Activated CD8-positive, alpha-beta T cell treated with anti-CD3 and anti-CD28 coated beads for 36 hours (primary cell): Measurements from ENCODE around the gene SIM2. TPM values are rescaled to one million over a fixed set of nuclear protein-coding genes. Genes with fewer than 3 reads are reported as not detected.

Experiments
- ATAC-seq: fragments of 200-7000 bp; cut with Tn5 transposase; one replicate; pipeline ENCODE4 v1.10.0; 2021; ENCODE audit warnings: mild to moderate bottlenecking, moderate library complexity
- CTCF ChIA-PET: fragments of 350-600 bp; sonication (Branson Sonifier 250); formaldehyde crosslinking; loops from one replicate; lab custom pipeline; 2021; ENCODE audit warnings: antibody characterized with exemption; lab: Charles Lee
- POLR2A ChIA-PET: fragments of 350-600 bp; sonication (Branson Sonifier 250); formaldehyde crosslinking; loops from one replicate; lab custom pipeline; 2021; ENCODE audit warnings: antibody characterized with exemption; lab: Charles Lee
- DNase-seq: peaks from one replicate; pipeline ENCODE4 v3.0.0-alpha.2; 2020
- H3K27ac Mint-ChIP-seq: one replicate; pipeline ENCODE4 v1.8.0; 2021; ENCODE audit warnings: mild to moderate bottlenecking, mixed read lengths
- H3K27me3 Mint-ChIP-seq: one replicate; pipeline ENCODE4 v1.8.0; 2021; ENCODE audit warnings: mixed read lengths
- H3K36me3 Mint-ChIP-seq: one replicate; pipeline ENCODE4 v1.8.0; 2021; ENCODE audit warnings: low read depth, mixed read lengths
- H3K4me1 Mint-ChIP-seq: one replicate; pipeline ENCODE4 v1.8.0; 2021; ENCODE audit warnings: low read depth, mixed read lengths
- H3K4me3 Mint-ChIP-seq: one replicate; pipeline ENCODE4 v1.8.0; 2021; ENCODE audit warnings: mild to moderate bottlenecking, moderate library complexity, mixed read lengths
- H3K9me3 Mint-ChIP-seq: one replicate; pipeline ENCODE4 v1.8.0; 2021; ENCODE audit warnings: mixed read lengths
- CTCF ChIP-seq: fragments of 200-600 bp; IDR thresholded peaks from one replicate; pipeline ENCODE4 v1.8.0; 2022; ENCODE audit warnings: antibody characterized with exemption, mild to moderate bottlenecking
- intact Hi-C: fragments of 100-400 bp; cut with micrococcal nuclease; formaldehyde crosslinking; loops from one replicate; pipeline ENCODE4 v1.10.0; 2022
- total RNA-seq, 2 experiments: library from RNA; stranded (reverse); gene quantifications; one replicate each; pipeline ENCODE4 v1.2.3, GENCODE V29; 2021

SIM2 gene
- total RNA-seq, 2 experiments from 2014 or later, result not detected

GRCh38 chr21:36751383-36751782 is 52.5 kb downstream of the SIM2 start:
- POLR2A ChIA-PET, result no interaction called here
- Mint-ChIP-seq H3K4me3 (no peak overlapping the region), H3K4me1 (peaks cover 11% of the 10 kb centered on the region), H3K27me3 (peaks cover 22% of the 10 kb centered on the region), H3K27ac (no peak overlapping the region), H3K36me3 (peaks cover 23% of the 10 kb centered on the region), H3K9me3 (no peaks in the 10 kb centered on the region)
- no peak for TF ChIP-seq CTCF
- DNase-seq (no peak), ATAC-seq (no peak)
- CTCF ChIA-PET, result interaction anchor here (1.0 to 1.1 kb wide), 2 partner anchors 45 to 121 kb away, joined by 3 read pairs; no protein-coding TSS in a partner anchor
- intact Hi-C loops, result no loop called here

- no peak overlapping the region for H3K4me3 Mint-ChIP-seq
- intact Hi-C loops, result no loop called here
- POLR2A ChIA-PET, result no interaction called here
- no peak for TF ChIP-seq CTCF
- no peak for DNase-seq
- peaks cover 27% of the 10 kb centered on the region for H3K36me3 Mint-ChIP-seq
- no peak for ATAC-seq
- CTCF ChIA-PET, result interaction anchor here (1.2 kb wide), 1 partner anchor 174 kb away, joined by 3 read pairs; no protein-coding TSS in a partner anchor
- no peaks in the 10 kb centered on the region for H3K9me3 Mint-ChIP-seq
- no peak overlapping the region for H3K27ac Mint-ChIP-seq
- peaks cover 3% of the 10 kb centered on the region for H3K4me1 Mint-ChIP-seq
- H3K27me3 Mint-ChIP-seq, result peaks cover 8% of the 10 kb centered on the region
These were observed 54.6 kb downstream of the SIM2 start for GRCh38 chr21:36753556-36753955.

- ATAC-seq (no peak), DNase-seq (no peak)
- peaks cover 29% of the 10 kb centered on the region for H3K36me3 Mint-ChIP-seq
- no peaks in the 10 kb centered on the region for H3K4me1 Mint-ChIP-seq
- POLR2A ChIA-PET, result no interaction called here
- H3K4me3 Mint-ChIP-seq, result no peak overlapping the region
- no peak for TF ChIP-seq CTCF
- peaks cover 1% of the 10 kb centered on the region for H3K27me3 Mint-ChIP-seq
- intact Hi-C loops, result no loop called here
- no peak overlapping the region for H3K27ac Mint-ChIP-seq
- CTCF ChIA-PET, result interaction anchor here (1.1 kb wide), 1 partner anchor 100 kb away, joined by 3 read pairs; no protein-coding TSS in a partner anchor
- H3K9me3 Mint-ChIP-seq, result no peaks in the 10 kb centered on the region
These were observed 55.5 kb downstream of the SIM2 start for GRCh38 chr21:36754241-36754898.

GRCh38 chr21:36756527-36756926 is 57.6 kb downstream of the SIM2 start:
- Mint-ChIP-seq H3K4me3 (no peak overlapping the region), H3K27me3 (no peaks in the 10 kb centered on the region), H3K9me3 (no peaks in the 10 kb centered on the region), H3K36me3 (peaks cover 20% of the 10 kb centered on the region), H3K27ac (no peak overlapping the region), H3K4me1 (no peaks in the 10 kb centered on the region)
- ChIA-PET POLR2A (interaction anchor here (1.1 kb wide), 1 partner anchor 161 kb away, joined by 3 read pairs; no protein-coding TSS in a partner anchor), CTCF (interaction anchor here (0.7 kb wide), 1 partner anchor 92 kb away, joined by 3 read pairs; no protein-coding TSS in a partner anchor)
- ATAC-seq (no peak), DNase-seq (no peak)
- intact Hi-C loops, result no loop called here
- TF ChIP-seq CTCF, result no peak

- Mint-ChIP-seq H3K4me3 (no peak overlapping the region), H3K27ac (no peak overlapping the region), H3K27me3 (no peaks in the 10 kb centered on the region), H3K36me3 (peaks cover 20% of the 10 kb centered on the region), H3K4me1 (no peaks in the 10 kb centered on the region), H3K9me3 (no peaks in the 10 kb centered on the region)
- ATAC-seq (no peak), DNase-seq (no peak)
- POLR2A ChIA-PET, result interaction anchor here (1.1 kb wide), 2 partner anchors 21 to 160 kb away, joined by 3 to 4 read pairs; no protein-coding TSS in a partner anchor
- no peak for TF ChIP-seq CTCF
- CTCF ChIA-PET, result interaction anchor here (0.7 kb wide), 1 partner anchor 93 kb away, joined by 3 read pairs; no protein-coding TSS in a partner anchor
- intact Hi-C loops, result no loop called here
These were observed 58.3 kb downstream of the SIM2 start for GRCh38 chr21:36757196-36757595.
